Measurements from ENCODE around the gene C7orf25.

GRCh38 chr7:42869131-42870020, 42.5 kb downstream of the C7orf25 start:
- no peak for TF ChIP-seq CTCF (IDR thresholded peaks at IDR 0.05)
- TF ChIP-seq POLR2A (IDR thresholded peaks at IDR 0.05), result no peak

Measured in lower leg skin (tissue), 3 donors.